Measurements from ENCODE around the gene ZNF334.

ZNF334 gene

DNA sequence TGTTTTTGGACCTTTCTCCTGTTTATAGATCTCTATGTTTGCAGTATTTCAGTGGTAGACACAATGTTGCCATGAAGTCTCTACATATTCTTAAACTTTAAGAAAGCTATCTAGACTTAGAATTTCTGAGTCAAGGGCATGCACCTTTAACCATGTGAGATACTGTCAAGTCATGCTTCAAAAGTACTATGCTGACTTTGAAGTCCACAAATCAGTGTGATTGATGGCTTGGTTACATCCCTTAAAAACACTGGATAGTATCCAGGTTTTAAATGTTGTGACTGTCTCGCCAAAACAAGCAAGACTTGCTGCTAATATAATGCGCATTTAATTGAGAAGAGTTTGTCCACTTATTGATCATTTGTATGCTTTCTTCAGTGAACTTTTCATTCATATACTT, 30.5 kb downstream of the ZNF334 start:
- TF ChIP-seq CTCF (IDR thresholded peaks at IDR 0.05; ENCODE audit: control insufficient read depth, insufficient read depth, low read depth, low read length, missing control alignments), result no peak
- H3K4me3 ChIP-seq (ENCODE audit: control insufficient read depth, low read depth, low read length), result no peak overlapping the region

DNA sequence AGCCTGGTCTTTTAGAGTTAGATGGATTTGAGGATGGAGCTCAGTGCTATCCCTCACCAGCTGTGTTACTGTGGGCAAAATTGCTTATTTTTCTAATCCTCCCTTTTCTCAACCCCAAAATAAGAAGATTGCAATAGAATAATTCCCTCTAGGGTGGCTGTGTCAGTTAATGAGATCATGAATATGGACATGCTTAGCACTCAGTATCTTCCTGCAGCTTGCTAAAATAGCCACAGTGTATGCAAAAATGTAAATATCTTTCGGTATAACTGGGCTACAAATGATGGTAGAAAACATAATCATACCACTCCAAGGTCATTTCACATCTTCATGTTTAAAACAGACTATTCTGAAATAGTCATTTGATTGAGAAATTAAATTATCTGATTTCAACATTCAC, 35.7 kb downstream of the ZNF334 start:
- H3K4me3 ChIP-seq (ENCODE audit: control insufficient read depth, low read depth, low read length), result no peak overlapping the region
- no peak for DNase-seq (ENCODE audit: low read depth)
- TF ChIP-seq CTCF (IDR thresholded peaks at IDR 0.05; ENCODE audit: control insufficient read depth, insufficient read depth, low read depth, low read length, missing control alignments), result no peak

More for the DNA sequence above, 30.5 kb downstream of the ZNF334 start:
- no peak for DNase-seq (ENCODE audit: low read depth)

DNA sequence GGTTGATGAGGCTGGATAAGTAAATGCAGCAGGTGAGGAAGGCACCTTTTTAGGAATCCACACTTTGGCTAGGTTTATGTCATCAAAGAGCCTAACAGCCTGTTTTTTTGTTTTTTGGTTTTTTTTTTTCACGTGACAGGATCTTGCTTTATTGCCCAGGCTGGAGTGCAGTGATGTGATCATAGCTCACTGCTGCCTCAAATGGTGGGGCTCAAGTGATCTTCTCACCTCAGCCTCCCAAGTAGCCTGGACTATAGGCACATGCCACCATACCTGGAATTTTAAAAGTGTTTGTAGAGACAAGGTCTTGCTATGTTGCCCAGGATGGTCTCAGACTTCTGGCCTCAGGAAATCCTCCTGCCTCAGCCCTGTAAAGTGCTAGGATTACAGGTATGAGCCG, 36.1 kb downstream of the ZNF334 start:
- no peak overlapping the region for H3K4me3 ChIP-seq (ENCODE audit: control insufficient read depth, low read depth, low read length)
- no peak for TF ChIP-seq CTCF (IDR thresholded peaks at IDR 0.05; ENCODE audit: control insufficient read depth, insufficient read depth, low read depth, low read length, missing control alignments)
- no peak for DNase-seq (ENCODE audit: low read depth)

- no peak for TF ChIP-seq CTCF (IDR thresholded peaks at IDR 0.05; ENCODE audit: control insufficient read depth, insufficient read depth, low read depth, low read length, missing control alignments)
- no peak overlapping the region for H3K4me3 ChIP-seq (ENCODE audit: control insufficient read depth, low read depth, low read length)
- DNase-seq (ENCODE audit: low read depth), result no peak
These were observed 44.9 kb downstream of the ZNF334 start for GRCh38 chr20:46468508-46468907.

GRCh38 chr20:46464451-46464850, 48.9 kb downstream of the ZNF334 start:
- TF ChIP-seq CTCF (IDR thresholded peaks at IDR 0.05; ENCODE audit: control insufficient read depth, insufficient read depth, low read depth, low read length, missing control alignments), result no peak
- DNase-seq (ENCODE audit: low read depth), result no peak
- no peak overlapping the region for H3K4me3 ChIP-seq (ENCODE audit: control insufficient read depth, low read depth, low read length)

DNA sequence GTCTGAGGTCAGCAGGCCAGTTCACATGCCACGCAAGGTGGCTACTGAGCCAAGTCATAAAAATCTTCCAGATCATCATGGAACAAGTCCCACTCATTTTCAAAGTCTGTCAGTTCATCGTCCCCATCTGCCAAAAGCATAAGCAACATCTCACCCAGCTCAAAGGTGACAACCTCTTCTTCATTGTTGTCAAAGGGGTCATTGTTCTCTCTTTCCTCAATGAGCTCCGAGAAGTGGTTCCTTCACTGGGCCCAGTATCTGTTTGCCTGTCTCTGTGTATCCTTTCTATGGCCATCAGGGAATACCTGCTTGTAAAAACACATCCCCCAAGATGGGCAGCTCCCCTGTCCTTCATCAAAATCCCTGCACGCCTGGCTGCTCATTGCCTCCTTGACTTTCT, 49.5 kb downstream of the ZNF334 start:
- DNase-seq (ENCODE audit: low read depth), result no peak
- no peak for TF ChIP-seq CTCF (IDR thresholded peaks at IDR 0.05; ENCODE audit: control insufficient read depth, insufficient read depth, low read depth, low read length, missing control alignments)
- no peak overlapping the region for H3K4me3 ChIP-seq (ENCODE audit: control insufficient read depth, low read depth, low read length)

DNA sequence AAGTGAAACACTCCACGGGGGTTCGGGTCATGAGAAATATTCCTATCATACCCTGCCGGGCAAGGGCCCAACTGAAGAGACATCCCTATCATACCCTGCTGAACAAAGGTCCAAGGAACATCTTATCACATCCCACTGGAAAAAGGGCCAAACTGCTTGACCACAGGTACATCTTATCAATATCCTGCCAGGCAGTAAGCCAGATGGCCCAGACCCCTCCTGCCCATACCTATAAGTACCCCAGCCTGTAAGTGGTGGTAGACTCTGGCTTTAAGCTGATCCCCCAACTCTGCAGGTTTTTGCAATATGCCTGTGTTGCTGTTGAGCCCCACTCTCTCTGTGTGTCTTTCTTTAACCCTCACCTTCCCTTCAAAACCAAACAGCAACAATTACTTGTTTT, 51.6 kb downstream of the ZNF334 start:
- no peak for DNase-seq (ENCODE audit: low read depth)
- no peak for TF ChIP-seq CTCF (IDR thresholded peaks at IDR 0.05; ENCODE audit: control insufficient read depth, insufficient read depth, low read depth, low read length, missing control alignments)
- no peak overlapping the region for H3K4me3 ChIP-seq (ENCODE audit: control insufficient read depth, low read depth, low read length)

Data from AG09309 (cell line).